A549 (cell line): ENCODE data around the gene ARHGAP27. TPM values are rescaled to one million over a fixed set of nuclear protein-coding genes. Genes with fewer than 3 reads are reported as not detected.

ENCODE experiments used
- ATAC-seq, 2 experiments: fragments of 200-7000 bp in 1 of 2; fragments of >200 bp in 1 of 2; cut with Nextera tagmentation in 1 of 2; cut with Tn5 transposase in 1 of 2; 3 replicates each; pipeline versions ENCODE4 v1.8.0 to v1.9.1; 2018 to 2020; ENCODE audit warnings: mild to moderate bottlenecking in 1 of 2, moderate library complexity in 1 of 2
- CTCF ChIA-PET: fragments of 300-600 bp; sonication (Branson Sonifier 250); formaldehyde crosslinking; extraction: SDS; loops from one replicate; lab custom pipeline; 2021; ENCODE audit warnings: antibody characterized with exemption, inconsistent platforms; lab: Yijun Ruan, JAX
- POLR2A ChIA-PET: fragments of 350-600 bp; formaldehyde crosslinking; extraction: SDS; loops from one replicate; lab custom pipeline; 2021; ENCODE audit warnings: antibody characterized with exemption, inconsistent platforms; lab: Yijun Ruan, JAX
- DNase-seq, 2 experiments: peaks; one replicate each; pipeline versions ENCODE4 v3.0.0 to v3.0.0-alpha.2; 2011 to 2016; ENCODE audit warnings: low read depth in 1 of 2, low spot score in 1 of 2
- FAIRE-seq: peaks from 2 replicates; lab custom pipeline; 2011; peaks lifted over from hg19 to GRCh38; lab: Jason Lieb, UNC
- H3K27ac ChIP-seq, 2 experiments: fragments of >200 bp; sonication (Bioruptor Twin); formaldehyde crosslinking; 3 replicates each; pipeline ENCODE4 v1.5.1; 2016 to 2017
- H3K4me1 ChIP-seq: fragments of >200 bp; sonication (Bioruptor Twin); formaldehyde crosslinking; 3 replicates; pipeline ENCODE4 v1.6.1; 2016
- H3K4me2 ChIP-seq: fragments of >200 bp; sonication (Bioruptor Twin); formaldehyde crosslinking; 3 replicates; pipeline ENCODE4 v1.6.1; 2016
- H3K4me3 ChIP-seq: fragments of >200 bp; sonication (Bioruptor Twin); formaldehyde crosslinking; 3 replicates; pipeline ENCODE4 v1.5.1; 2016
- H3K9me3 ChIP-seq: fragments of >200 bp; sonication (Bioruptor Twin); formaldehyde crosslinking; 3 replicates; pipeline ENCODE4 v1.6.1; 2016
- BCL3 ChIP-seq: fragments of >200 bp; sonication (Bioruptor Twin); formaldehyde crosslinking; IDR thresholded peaks from 3 replicates; pipeline ENCODE4 v1.6.1; 2016
- CHD4 ChIP-seq: fragments of 200-600 bp; sonication (generic); IDR thresholded peaks from 2 replicates; pipeline ENCODE4 v1.6.1; 2016; ENCODE audit warnings: antibody characterized with exemption, mild to moderate bottlenecking, borderline replicate concordance
- EHMT2 ChIP-seq: fragments of 200-600 bp; sonication (generic); IDR thresholded peaks from 2 replicates; pipeline ENCODE4 v1.6.1; 2016; ENCODE audit warnings: antibody characterized with exemption, low read depth, mild to moderate bottlenecking, moderate library complexity
- GATA3 ChIP-seq: IDR thresholded peaks from 2 replicates; pipeline ENCODE4 v1.6.1; 2012; ENCODE audit warnings: borderline replicate concordance
- HDAC2 ChIP-seq: fragments of 200-600 bp; sonication (generic); IDR thresholded peaks from 2 replicates; pipeline ENCODE4 v1.6.1; 2016
- HOXB5 ChIP-seq: fragments of 250-450 bp; sonication (Bioruptor Pico); IDR thresholded peaks from 2 replicates; pipeline ENCODE4 v1.5.0; 2020; ENCODE audit warnings: mild to moderate bottlenecking, moderate library complexity
- JUN ChIP-seq, 2 experiments: fragments of >200 bp; sonication (Bioruptor Twin); formaldehyde crosslinking; IDR thresholded peaks; 2 replicates in 1 of 2; 3 replicates in 1 of 2; pipeline ENCODE4 v1.6.1; 2016 to 2017
- KDM1A ChIP-seq: fragments of 200-600 bp; sonication (generic); IDR thresholded peaks from 2 replicates; pipeline ENCODE4 v1.6.1; 2016; ENCODE audit warnings: low read depth, mild to moderate bottlenecking
- MAX ChIP-seq: IDR thresholded peaks from 2 replicates; pipeline ENCODE4 v1.6.1; 2012
- NFE2L2 ChIP-seq: fragments of 150-350 bp; conservative IDR thresholded peaks from 2 replicates; pipeline ENCODE4 v1.6.1; 2014; ENCODE audit warnings: low read length
- PBX3 ChIP-seq: IDR thresholded peaks from 2 replicates; pipeline ENCODE4 v1.6.1; 2012
- PHF8 ChIP-seq: fragments of 200-600 bp; sonication (generic); IDR thresholded peaks from 2 replicates; pipeline ENCODE4 v1.6.1; 2016; ENCODE audit warnings: low read depth, mild to moderate bottlenecking, antibody characterized with exemption, moderate library complexity, borderline replicate concordance
- POLR2A ChIP-seq: IDR thresholded peaks from 2 replicates; pipeline ENCODE4 v1.6.1; 2012; ENCODE audit warnings: mild to moderate bottlenecking, low read length
- POLR2AphosphoS2 ChIP-seq: conservative IDR thresholded peaks from 2 replicates; pipeline ENCODE4 v1.6.1; 2012; ENCODE audit warnings: low read length, improper control_type of control experiment, inconsistent platforms
- RFX5 ChIP-seq: fragments of 450-650 bp; IDR thresholded peaks from 2 replicates; pipeline ENCODE4 v1.7.1; 2014; ENCODE audit warnings: antibody characterized with exemption, mild to moderate bottlenecking, moderate library complexity
- SMC3 ChIP-seq: fragments of >200 bp; sonication (Bioruptor Twin); formaldehyde crosslinking; IDR thresholded peaks from 3 replicates; pipeline ENCODE4 v1.6.1; 2018; ENCODE audit warnings: inconsistent platforms
- ZC3H11A ChIP-seq: fragments of 450-650 bp; IDR thresholded peaks from 2 replicates; pipeline ENCODE4 v1.6.1; 2014; ENCODE audit warnings: antibody characterized with exemption, mild to moderate bottlenecking
- WGBS: methylation state at CpG from one replicate; pipeline ENCODE4 v1.1.6; 2017; ENCODE audit errors: missing lambda C conversion rate; 5-methylcytosine and 5-hydroxymethylcytosine counted together
- polyA plus RNA-seq, 4 experiments: library from polyadenylated mRNA; depleted of rRNA in 3 of 4; stranded (reverse); fragments of >200 nt; fragmentation: RNase III in 1 of 4; extraction: RNeasy Plus Mini Kit Qiagen cat#74134 plus additional on column Dnase treatment in 1 of 4; gene quantifications; 2 replicates in 3 of 4; 3 replicates in 1 of 4; pipeline ENCODE4 v1.2.3, GENCODE V29; 2011 to 2017

Gene ARHGAP27
- polyA plus RNA-seq, 2 of the 4 experiments (the other 2 are of a cell fraction) = 10.0 to 16.4 TPM

GRCh38 chr17:45431531-45432404, 902 bp downstream of the ARHGAP27 start:
- peaks cover 19% of the 10 kb centered on the region; the same call in 2 of the 3 replicates for H3K4me1 ChIP-seq
- H3K27ac ChIP-seq = peak overlapping the region; percentile 47 to 85
- WGBS = 3% methylated on average over 40 of the region's 64 CpGs
- H3K9me3 ChIP-seq = no peaks in the 10 kb centered on the region
- FAIRE-seq (no peak), ATAC-seq (peak; percentile 64 to 86), DNase-seq (peak; percentile 83 to 98)
- H3K4me2 ChIP-seq = peak overlapping the region; percentile 99
- TF ChIP-seq PHF8 (no peak), RFX5 (no peak), POLR2A (peak; percentile 27; the same call in 1 of the 2 replicates), GATA3 (no peak), SMC3 (no peak), PBX3 (no peak), BCL3 (0 out of 3 replicates have a peak, but pooled peaks have one; percentile 27), JUN (IDR thresholded peaks at IDR 0.05) (no peak), MAX (peak; percentile 39; the same call in 1 of the 2 replicates), POLR2AphosphoS2 (no peak)
- ChIA-PET CTCF (interaction anchor here (0.6 to 11.0 kb wide), 5 partner anchors 35 to 296 kb away, joined by 3 to 331 read pairs (median 3); partner anchors contain the start of gene ACBD4), POLR2A (interaction anchor here (1.3 kb wide), 1 partner anchor 154 kb away, joined by 3 read pairs; no protein-coding TSS in a partner anchor)
- H3K4me3 ChIP-seq = peak overlapping the region; percentile 52

- POLR2A ChIA-PET = interaction anchor here (1.3 kb wide), 1 partner anchor 154 kb away, joined by 3 read pairs; no protein-coding TSS in a partner anchor
- no peak for FAIRE-seq
- peak overlapping the region; percentile 99 for H3K4me2 ChIP-seq
- TF ChIP-seq EHMT2 = no peak
- no peak for TF ChIP-seq JUN (IDR thresholded peaks at IDR 0.05)
- TF ChIP-seq HOXB5 (CRISPR knock-in tag) = no peak
- no peak for TF ChIP-seq ZC3H11A
- TF ChIP-seq, all 56 proteins: peak for 0
- ATAC-seq (peak in 1 of 2 experiments; percentile 3; a peak in 3 of 6 replicates), DNase-seq (no peak)
- peak overlapping the region; percentile 52 for H3K4me3 ChIP-seq
- peak overlapping the region; percentile 47 to 85 for H3K27ac ChIP-seq
- no peaks in the 10 kb centered on the region for H3K9me3 ChIP-seq
- CTCF ChIA-PET = interaction anchor here (1.0 to 11.0 kb wide), 2 partner anchors 35 to 295 kb away, joined by 3 to 331 read pairs; partner anchors contain the start of gene ACBD4
- WGBS = 65% methylated on average over 47 of the region's 47 CpGs
- H3K4me1 ChIP-seq = peaks cover 23% of the 10 kb centered on the region
These were observed 1.7 kb downstream of the ARHGAP27 start for GRCh38 chr17:45430738-45431530.

- ChIA-PET POLR2A (interaction anchor here (1.3 kb wide), 1 partner anchor 155 kb away, joined by 3 read pairs; no protein-coding TSS in a partner anchor), CTCF (interaction anchor here (5.1 to 11.0 kb wide), 2 partner anchors 34 to 211 kb away, joined by 124 to 331 read pairs; partner anchors contain the start of gene FMNL1)
- no peak for ATAC-seq
- Histone ChIP-seq H3K27ac (no peak overlapping the region), H3K9me3 (no peaks in the 10 kb centered on the region), H3K4me2 (no peak overlapping the region), H3K4me3 (no peak overlapping the region), H3K4me1 (peaks cover 25% of the 10 kb centered on the region)
- no peak for FAIRE-seq
- TF ChIP-seq NFE2L2 (no peak), HDAC2 (peak; percentile 89; the same call in 1 of the 2 replicates), CHD4 (peak; percentile 89), KDM1A (peak; percentile 96)
- no peak for DNase-seq
- 94% methylated on average over 68 of the region's 68 CpGs for WGBS
These were observed 2.5 kb downstream of the ARHGAP27 start for GRCh38 chr17:45430006-45430737.
